Brain microvascular endothelial cell (primary cell): Measurements from ENCODE around the gene FAH.

Source experiments
- DNase-seq: peaks from one replicate; pipeline ENCODE4 v3.0.0-alpha.2; 2020
- H3K27ac ChIP-seq: fragments of 250-450 bp; sonication (Bioruptor Pico); 2 replicates; pipeline ENCODE4 v1.5.1; 2020; ENCODE audit warnings: mild to moderate bottlenecking, moderate library complexity
- H3K27me3 ChIP-seq: fragments of 250-450 bp; sonication (Bioruptor Pico); replicated peaks from 2 replicates; pipeline ENCODE4 v1.5.1; 2020; ENCODE audit warnings: mild to moderate bottlenecking
- H3K36me3 ChIP-seq: fragments of 250-450 bp; sonication (Bioruptor Pico); replicated peaks from 2 replicates; pipeline ENCODE4 v1.5.1; 2020; ENCODE audit warnings: mild to moderate bottlenecking
- H3K4me3 ChIP-seq: 2 replicates; pipeline ENCODE4 v1.5.1; 2011; ENCODE audit warnings: low read depth, mild to moderate bottlenecking, control low read depth, low read length, moderate library complexity
- in situ Hi-C: cut with HindIII; loops from 2 replicates; pipeline ENCODE4 v1.10.0; 2017; ENCODE audit warnings: low sequenced_read_pairs, low pct_ligation_motif_present
- TF ChIP-seq, protein P1 (sequence below): IDR thresholded peaks from 2 replicates; pipeline ENCODE4 v1.5.1; 2011; ENCODE audit warnings: low read depth, mild to moderate bottlenecking, moderate library complexity, low read length, control low read depth, inconsistent platforms; ENCODE audit errors: missing control alignments

The FAH gene

DNA sequence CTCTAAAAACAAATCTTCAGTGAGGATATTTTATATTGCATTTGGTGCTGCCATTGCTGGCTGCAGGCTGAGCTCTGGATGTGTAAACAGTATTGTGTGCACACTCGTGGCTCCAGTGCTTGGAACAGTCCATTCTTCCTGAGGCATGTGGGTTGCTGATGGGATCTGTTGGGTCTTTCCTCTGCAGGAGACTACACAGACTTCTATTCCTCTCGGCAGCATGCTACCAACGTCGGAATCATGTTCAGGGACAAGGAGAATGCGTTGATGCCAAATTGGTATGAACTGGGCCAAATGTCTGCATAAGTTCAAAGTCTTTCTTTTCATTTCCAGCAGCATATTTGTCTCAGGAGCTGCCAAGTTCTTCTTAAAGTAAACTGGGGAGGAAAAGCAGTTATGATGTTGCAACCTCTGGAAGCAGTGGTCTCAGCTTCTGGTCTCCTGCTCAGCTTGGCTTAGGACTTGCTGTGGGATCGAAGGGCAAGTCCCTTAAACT lies 9.3 kb downstream of the FAH start:
- H3K27me3 ChIP-seq: no peaks in the 10 kb centered on the region
- no peak overlapping the region for H3K4me3 ChIP-seq
- TF ChIP-seq, protein P1, sequence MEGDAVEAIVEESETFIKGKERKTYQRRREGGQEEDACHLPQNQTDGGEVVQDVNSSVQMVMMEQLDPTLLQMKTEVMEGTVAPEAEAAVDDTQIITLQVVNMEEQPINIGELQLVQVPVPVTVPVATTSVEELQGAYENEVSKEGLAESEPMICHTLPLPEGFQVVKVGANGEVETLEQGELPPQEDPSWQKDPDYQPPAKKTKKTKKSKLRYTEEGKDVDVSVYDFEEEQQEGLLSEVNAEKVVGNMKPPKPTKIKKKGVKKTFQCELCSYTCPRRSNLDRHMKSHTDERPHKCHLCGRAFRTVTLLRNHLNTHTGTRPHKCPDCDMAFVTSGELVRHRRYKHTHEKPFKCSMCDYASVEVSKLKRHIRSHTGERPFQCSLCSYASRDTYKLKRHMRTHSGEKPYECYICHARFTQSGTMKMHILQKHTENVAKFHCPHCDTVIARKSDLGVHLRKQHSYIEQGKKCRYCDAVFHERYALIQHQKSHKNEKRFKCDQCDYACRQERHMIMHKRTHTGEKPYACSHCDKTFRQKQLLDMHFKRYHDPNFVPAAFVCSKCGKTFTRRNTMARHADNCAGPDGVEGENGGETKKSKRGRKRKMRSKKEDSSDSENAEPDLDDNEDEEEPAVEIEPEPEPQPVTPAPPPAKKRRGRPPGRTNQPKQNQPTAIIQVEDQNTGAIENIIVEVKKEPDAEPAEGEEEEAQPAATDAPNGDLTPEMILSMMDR: no peak
- no peaks in the 10 kb centered on the region for H3K36me3 ChIP-seq
- in situ Hi-C loops: loop anchor here (25.0 kb wide), 1 partner anchor 275 kb away; the partner anchor contains the start of gene MTHFS
- no peak for DNase-seq
- H3K27ac ChIP-seq: no peak overlapping the region

DNA sequence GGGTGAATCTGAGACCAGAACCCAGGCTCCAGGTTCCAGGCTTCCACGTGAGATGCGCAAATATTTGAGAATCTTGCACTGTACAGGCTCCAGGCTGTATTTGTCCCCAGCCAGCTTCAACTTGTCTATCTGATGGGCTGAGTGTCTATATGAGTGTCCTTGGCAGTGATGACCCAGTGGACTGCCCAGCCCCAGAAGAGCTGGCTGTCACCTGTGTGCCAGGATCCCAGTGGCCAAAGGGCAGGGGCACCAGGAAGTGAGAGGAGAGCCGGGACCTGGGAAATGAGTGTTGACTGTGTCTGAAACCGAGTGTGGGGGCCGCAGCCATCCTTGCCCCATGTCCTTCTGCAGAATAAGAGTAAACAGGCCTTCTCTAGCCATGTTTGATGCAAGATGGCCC lies 10.4 kb downstream of the FAH start:
- no peaks in the 10 kb centered on the region for H3K27me3 ChIP-seq
- no peaks in the 10 kb centered on the region for H3K36me3 ChIP-seq
- H3K4me3 ChIP-seq: no peak overlapping the region
- no peak overlapping the region for H3K27ac ChIP-seq
- in situ Hi-C loops: loop anchor here (25.0 kb wide), 1 partner anchor 276 kb away; the partner anchor contains the start of gene MTHFS
- TF ChIP-seq, protein P1: no peak
- DNase-seq: no peak

DNA sequence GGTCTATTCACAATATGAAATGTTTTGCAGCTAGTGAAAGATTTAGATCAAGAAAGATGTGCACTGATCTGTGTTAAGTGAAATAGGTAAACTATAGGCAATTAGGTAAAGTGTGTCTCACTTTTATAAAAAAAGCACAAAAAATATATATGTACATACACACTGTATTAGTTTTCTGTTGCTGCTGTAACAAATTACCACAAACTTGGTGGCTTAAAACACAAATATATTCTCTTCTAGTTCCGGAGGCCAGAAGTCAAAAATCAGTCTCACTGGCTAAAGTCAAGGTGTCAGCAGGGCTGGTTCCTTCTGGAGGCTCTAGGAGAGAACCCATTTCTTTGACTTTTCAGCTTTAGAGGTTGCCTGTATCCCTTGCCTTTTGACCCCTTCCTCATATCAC lies 11.1 kb downstream of the FAH start:
- Histone ChIP-seq H3K27ac (no peak overlapping the region), H3K27me3 (no peaks in the 10 kb centered on the region), H3K36me3 (no peaks in the 10 kb centered on the region), H3K4me3 (no peak overlapping the region)
- TF ChIP-seq, protein P1: no peak
- in situ Hi-C loops: loop anchor here (25.0 kb wide), 1 partner anchor 277 kb away; the partner anchor contains the start of gene MTHFS
- DNase-seq: no peak

DNA sequence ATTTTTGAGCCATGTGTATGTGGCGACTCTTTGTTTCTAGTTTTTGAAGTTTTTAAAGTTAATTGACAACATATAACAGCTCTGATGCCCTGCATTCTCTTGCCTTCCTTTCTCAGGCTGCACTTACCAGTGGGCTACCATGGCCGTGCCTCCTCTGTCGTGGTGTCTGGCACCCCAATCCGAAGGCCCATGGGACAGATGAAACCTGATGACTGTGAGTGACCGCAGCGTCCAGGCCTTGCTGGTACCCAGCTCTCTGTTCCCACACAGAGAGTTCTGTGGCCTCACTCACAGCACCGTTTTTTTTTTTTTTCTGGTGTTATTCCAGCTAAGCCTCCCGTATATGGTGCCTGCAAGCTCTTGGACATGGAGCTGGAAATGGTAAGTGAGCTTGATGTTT lies 15.1 kb downstream of the FAH start:
- no peaks in the 10 kb centered on the region for H3K36me3 ChIP-seq
- H3K4me3 ChIP-seq: no peak overlapping the region
- H3K27me3 ChIP-seq: no peaks in the 10 kb centered on the region
- TF ChIP-seq, protein P1: no peak
- no peak for DNase-seq
- in situ Hi-C loops: loop anchor here (25.0 kb wide), 1 partner anchor 281 kb away; the partner anchor contains the start of gene MTHFS
- no peak overlapping the region for H3K27ac ChIP-seq

DNA sequence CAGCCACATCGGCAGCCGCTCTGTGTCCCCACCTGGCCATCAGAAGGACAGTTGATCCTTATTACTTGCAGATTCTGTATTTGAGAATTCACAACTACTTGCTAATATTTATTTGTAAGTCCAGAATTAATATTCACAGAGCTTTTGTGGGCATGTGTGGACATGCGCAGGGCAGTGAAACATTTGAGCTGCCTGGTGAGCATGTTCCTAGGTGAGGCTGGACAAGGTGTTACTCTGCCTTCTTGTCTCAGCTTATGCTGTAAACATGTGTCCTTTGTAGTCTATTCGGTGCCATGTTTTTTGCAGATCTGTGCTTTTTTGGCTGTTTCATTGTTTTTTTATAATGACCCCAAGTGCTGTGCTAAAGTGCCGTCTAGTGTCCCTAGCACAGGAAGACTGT lies 15.6 kb downstream of the FAH start:
- Histone ChIP-seq H3K27me3 (no peaks in the 10 kb centered on the region), H3K27ac (no peak overlapping the region), H3K4me3 (no peak overlapping the region), H3K36me3 (no peaks in the 10 kb centered on the region)
- TF ChIP-seq, protein P1: no peak
- no peak for DNase-seq
- in situ Hi-C loops: loop anchor here (25.0 kb wide), 1 partner anchor 281 kb away; the partner anchor contains the start of gene MTHFS
